22Rv1 (cell line): ENCODE measurements around the gene CCDC92.

Experiments
- ZFX ChIP-seq: fragments of 450-650 bp; IDR thresholded peaks from 2 replicates; pipeline ENCODE4 v1.6.1; 2017; ENCODE audit warnings: antibody characterized with exemption, borderline replicate concordance
- TF ChIP-seq, protein P1 (sequence below): fragments of 450-650 bp; IDR thresholded peaks from 2 replicates; pipeline ENCODE4 v1.5.1; 2017; ENCODE audit warnings: mild to moderate bottlenecking

DNA sequence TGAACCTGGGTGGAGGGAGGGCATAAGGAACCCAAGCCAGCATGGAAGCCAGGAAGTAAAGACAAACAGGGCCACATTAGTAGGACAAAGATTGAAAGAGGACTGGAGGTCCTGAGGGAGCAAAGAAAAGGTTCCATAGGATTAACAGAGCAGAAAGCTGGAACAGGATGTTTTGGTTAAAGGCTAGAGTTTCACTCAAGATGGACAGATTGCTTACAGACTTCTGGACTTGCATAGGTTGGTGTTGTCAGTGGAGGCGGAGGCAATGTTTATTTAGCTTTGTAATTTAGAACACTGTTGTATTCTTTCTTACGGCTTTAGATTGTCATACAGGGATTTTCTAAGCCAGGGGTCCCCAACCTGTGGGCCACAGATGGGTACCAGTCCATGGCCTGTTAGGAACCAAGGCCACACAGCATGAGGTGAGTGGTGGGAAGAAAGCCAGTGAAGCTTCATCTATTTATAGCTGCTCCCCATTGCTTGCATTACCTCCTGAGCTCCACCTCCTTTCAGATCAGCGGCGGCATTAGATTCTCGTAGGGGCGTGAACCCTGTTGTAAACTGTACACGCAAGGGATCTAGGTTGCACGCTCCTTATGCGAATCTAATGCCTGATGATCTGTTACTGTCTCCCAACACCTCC lies 31.7 kb upstream of the CCDC92 start:
- TF ChIP-seq, protein P1, sequence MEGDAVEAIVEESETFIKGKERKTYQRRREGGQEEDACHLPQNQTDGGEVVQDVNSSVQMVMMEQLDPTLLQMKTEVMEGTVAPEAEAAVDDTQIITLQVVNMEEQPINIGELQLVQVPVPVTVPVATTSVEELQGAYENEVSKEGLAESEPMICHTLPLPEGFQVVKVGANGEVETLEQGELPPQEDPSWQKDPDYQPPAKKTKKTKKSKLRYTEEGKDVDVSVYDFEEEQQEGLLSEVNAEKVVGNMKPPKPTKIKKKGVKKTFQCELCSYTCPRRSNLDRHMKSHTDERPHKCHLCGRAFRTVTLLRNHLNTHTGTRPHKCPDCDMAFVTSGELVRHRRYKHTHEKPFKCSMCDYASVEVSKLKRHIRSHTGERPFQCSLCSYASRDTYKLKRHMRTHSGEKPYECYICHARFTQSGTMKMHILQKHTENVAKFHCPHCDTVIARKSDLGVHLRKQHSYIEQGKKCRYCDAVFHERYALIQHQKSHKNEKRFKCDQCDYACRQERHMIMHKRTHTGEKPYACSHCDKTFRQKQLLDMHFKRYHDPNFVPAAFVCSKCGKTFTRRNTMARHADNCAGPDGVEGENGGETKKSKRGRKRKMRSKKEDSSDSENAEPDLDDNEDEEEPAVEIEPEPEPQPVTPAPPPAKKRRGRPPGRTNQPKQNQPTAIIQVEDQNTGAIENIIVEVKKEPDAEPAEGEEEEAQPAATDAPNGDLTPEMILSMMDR, result no peak
- TF ChIP-seq ZFX, result no peak
